HG03442 (cell line): ENCODE results near the gene ILK.

Experiments used
- ATAC-seq: cut with Tn5 transposase; IDR thresholded peaks from one replicate; pipeline ENCODE4 v1.9.1; 2021; ENCODE audit warnings: mild to moderate bottlenecking, moderate library complexity; ENCODE audit not compliant: unreplicated experiment

Gene ILK

DNA sequence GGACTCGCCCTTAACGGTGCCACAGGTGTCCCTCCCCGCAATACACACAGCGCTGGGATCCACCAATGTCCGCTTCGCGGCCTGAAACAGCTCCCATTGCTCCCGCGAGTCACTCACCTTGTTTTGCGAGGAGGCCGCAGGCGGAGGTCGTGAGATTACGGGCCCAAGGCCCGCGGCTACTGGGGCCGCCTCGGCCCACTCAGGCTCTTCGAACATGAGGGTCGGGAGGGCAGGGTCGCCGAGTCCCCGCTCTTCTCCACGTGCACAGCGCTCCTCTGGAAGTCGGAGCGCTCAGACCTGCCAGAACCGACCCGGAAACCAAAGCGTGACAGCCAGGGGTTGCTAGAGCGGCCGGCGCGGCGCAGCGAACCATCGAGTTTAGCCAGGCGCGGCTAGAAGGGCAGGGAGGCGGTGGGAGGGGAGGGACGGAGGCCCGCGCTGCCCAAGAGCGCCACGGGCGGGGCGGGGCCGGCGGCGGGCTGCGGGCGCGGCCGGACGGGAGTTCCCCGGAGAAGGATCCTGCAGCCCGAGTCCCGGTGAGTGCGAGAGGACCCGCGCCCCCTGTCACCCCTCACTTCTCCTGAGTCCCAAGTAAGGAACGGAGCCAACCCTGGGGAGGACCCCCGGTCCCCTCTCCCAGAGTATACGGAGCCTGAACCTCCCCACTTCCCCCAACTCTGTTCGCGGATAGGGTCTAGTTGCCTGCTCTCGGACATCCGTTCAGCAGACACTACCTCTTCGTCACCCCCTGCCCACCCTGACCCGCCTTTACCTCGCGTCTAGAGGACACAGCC is at the start of gene ILK, which contains the start of gene RRP8:
ILK (plus strand) TSS at position 488 of the 794 bp plus-strand sequence. CDS start 498 bp downstream, outside the sequence.
RRP8 (minus strand) TSS at position 330 of the 794 bp plus-strand sequence; CDS start at position 216, 114 bp downstream.
- peak; percentile 69 for ATAC-seq

DNA sequence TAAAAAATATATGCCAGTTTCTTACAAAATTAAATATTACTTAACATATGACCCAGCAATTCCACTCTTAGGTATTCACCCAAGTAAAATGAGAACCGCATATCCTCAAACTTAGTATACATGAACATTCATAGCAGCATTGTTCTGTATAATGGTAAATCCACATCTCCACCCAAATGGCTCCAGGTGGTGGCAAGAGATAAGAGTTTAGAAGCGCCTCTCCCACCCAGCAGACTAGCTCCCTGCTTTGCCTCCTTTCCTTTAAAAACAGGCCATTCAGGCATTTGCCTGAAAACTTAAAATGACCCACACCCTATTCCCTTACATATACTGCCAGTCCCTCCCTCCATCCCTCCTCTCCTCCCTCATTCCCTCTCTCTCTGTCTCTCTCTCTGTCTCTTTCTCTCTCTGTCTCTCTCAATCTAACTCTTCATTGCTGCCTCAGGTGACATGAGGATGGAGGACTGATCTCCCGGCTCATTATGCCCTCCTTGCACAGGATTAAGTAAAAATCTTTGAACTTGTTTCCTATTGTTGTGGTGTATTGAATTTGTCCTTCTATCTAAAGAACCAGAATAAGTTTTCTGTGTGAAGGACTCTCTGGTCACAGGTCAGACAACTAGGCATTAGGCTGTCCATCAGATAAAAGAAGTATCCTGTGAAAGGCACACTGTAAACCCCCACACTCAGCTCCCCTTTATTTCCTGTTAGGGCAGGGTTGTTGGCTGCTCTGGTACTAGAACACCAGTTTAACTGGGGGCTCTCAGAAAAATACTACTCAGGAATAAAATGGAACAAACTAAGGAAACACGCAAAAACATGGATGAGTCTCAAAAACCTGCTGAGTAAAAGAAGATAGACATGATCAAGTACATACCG is 48.5 kb upstream of the ILK start:
- ATAC-seq: no peak

DNA sequence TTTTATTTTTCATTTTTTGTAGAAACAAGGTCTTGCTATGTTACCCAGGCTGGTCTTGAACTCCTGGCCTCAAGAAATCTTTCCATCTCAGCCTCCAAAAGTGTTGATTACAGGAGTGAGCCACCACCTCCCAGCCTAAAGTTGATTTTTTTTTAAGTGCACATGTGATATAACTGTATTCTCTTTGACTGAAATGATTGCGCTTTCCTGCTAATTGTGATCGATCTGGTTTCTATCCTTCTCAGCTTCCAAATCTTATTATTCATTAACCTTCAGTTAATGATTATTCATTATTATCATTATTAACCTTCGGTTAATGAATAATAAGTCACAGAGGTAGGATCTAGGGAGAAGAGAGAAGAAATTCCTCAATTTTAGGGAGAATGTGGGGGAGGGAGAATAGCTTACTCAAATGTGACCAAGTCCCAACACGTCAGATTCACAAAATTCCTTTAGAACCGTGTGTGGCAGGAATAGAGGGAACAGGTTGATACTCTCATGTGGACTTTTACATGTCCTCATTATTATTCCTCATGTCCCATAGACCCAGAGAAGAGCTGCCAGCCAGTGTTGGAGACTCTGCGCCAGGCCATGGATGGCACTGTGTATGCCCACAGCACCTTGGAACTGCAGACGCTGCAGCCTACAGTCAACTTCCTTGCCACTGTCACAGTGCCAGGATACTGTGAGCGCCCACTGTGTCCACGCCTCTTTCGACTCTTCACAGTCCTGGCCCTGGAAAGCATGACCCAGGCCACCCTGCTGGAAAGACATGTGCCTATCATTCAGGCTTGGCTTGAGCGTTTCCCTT is 47.2 kb upstream of the ILK start:
- ATAC-seq: no peak

DNA sequence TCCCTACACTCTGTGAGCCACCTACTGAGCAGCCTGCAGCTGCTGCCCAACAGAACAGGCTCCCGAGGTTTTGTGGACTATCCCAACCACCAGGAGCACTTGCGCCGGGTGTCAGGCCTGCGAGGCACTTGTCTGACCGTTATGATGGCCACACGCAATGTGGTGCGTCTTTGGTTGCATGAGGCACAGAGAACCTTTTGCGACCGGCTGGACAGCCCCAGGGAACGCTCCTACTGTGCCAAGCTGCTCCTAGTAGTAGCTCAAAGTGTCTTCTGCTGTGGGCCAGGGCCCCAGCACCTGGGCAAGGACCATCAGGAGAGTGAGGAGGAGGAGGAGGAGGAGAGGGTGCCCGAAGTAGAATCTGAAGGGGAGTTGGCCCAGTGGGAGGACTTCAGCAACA is 46.5 kb upstream of the ILK start:
- no peak for ATAC-seq

DNA sequence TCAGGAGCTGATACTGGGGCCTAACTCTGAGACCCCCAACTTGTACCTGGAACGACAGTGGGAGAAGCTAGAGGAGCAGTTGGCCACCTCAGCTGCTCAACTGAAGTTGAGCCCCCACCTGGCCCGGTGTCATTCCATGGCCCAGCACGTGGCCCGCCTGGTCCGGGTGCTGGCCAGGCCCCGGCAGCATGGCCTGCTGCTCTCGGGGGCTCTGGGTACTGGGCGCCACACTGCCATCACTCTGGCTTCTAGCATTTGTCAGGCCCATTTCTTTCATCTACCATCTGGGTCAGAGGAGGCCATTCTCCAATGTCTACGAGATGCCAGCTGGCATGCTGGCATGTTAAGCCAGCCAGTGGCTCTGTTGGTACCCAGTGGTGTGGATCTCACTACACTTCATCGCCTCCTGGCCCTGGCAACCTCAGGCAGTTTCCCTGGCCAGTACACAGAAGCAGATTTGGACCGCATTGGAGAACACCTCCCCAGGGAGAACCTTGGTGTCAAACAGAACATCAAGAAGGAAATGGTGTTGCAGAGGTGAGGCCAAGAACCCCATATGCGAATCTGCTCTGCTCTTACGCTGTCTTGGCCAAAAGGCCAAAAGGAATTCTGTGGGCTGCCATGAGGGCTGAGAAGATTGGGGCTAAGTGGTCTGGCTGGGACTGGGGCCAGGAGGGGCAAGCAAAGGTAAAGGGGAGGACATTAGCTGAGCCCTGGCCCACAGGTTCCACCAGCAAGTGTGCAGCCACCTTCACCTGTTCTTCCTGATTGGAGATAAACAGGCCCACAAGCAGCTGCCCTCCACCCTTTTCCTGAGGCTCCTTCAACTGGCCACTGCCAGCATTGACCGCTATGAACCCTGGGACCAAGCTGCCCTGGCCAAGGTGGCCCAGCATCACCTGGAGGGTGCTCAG is 45.6 kb upstream of the ILK start:
- ATAC-seq: no peak

DNA sequence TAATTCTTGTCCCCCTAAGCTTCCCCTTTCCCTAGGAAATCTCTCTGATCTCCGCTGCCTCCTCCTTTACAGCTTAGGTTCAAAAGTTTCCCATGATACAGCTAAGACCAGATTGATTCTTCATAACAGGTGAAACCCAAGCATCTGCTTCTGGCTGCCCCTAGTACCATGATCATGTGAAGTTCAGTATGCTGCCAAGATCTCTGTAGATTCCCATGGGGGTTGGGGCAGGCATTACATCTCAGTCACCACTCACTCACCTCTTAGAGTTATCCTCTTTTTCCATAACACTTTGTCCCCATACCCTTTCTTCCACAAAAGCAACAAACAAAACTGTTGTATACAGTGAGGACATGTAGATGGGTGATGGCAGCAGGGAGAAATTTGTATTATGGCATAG is 44.2 kb upstream of the ILK start:
- ATAC-seq: no peak

DNA sequence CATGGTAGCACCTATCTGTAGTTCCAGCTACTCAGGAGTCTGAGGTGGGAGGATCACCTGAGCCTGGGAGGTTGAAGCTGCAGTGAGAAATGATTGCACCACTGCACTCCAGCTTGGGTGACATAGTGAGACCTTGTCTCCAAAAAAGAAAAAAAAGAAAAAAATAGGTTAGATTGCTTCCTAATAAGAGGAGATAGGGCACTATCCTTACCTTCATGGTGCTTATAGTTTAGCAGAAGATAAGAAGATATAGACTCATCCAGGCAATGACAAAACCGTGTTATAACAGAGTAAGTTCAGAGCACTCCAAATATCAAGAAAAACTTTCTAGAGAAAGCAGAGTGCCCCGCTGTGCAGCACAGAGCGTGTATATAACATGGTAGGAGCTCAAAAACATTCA is 42.3 kb upstream of the ILK start:
- ATAC-seq: no peak

DNA sequence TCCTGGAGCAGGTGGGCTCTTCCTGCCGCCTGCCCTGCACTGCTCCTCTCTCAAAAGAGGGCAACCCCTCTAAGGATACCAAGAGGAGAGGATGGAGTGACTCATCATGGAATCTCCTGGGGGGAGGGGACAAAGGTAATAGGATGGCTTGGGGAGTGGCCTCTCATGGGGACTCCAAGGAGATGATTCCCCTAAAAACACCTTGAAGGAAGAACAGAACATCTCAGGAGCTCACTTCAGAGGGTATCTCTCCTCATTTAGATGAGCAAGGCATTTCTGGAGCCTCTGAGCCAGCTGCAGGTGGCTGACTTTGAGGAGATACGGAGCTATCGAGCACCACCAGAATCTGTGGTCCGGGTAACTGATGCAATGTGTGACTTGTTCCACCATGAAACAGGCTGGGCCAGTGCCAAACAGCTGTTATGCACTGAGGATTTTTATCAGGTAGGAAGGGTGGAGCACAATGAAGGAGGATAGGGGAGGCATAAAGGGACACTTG is 40.4 kb upstream of the ILK start:
- ATAC-seq: no peak

DNA sequence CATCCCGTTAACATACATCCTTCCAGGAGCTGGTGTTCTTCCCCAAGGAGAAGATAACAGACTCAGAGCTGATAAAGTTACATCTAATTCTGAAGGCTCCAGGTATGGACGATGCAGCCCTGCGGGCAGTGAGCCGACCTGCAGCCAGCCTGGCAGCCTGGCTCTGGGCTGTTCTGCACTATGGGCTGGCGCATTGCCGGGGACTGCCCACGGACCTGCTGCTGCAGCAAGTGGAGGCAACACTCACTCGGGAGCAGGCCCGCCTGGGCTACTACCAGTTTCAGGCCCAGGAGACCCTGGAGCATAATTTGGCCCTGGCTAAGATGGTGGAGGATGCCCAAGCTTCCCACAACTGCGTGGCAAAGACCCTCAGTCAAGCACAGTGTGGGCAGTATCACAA is 39.9 kb upstream of the ILK start:
- ATAC-seq: no peak

DNA sequence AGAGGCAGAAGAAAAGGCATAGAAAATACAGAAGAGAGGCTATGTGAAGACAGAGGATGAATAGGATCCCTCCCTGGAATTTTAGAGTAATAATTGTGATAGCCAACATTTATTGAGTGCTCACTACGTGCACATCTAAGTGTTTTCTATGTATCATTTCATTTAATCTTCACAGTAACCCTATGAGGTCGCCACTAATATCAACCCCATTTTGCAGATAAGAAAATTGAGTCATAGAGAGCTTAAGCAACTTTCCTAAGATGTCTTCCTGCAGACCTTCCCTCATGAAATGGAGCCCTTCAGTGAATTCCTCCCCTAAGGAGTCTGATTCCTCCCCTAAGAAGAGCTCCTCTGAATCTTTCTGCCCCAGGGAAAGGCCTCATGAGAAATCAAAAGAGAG is 38.2 kb upstream of the ILK start:
- ATAC-seq: no peak

DNA sequence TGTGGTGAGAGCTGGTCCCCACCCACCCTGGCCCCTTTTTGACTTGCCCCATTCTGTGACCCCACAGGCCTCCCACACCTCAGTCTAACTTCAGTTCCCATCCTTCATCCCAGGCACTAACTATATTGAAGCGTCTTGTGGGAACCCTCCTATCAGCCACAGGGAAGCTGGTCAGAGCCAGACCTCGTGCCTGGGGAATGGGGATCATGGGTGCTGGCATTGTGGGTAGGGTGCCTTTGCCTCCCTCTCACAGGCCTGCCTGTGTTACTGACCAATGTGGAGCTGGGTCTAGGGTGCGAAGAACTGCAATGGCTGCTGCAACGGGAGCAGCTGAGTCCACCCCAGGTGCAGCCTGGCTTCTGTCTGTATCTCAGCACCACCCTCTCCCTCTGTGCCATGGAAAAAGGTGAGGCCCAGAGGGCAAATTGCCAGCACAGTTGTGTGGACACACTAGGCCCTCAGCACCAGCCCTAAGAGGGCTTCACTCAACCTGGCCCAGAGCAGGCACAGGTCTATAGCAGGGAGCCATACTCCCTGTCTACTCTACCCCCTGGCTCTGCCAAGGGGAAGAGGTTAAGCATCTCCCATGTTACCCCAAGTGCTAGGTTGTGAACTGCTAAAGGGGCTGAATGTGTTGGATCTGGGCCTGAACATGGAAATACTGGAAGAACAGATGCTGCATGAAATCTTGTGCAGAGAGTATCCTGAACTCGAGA is 37.4 kb upstream of the ILK start:
- ATAC-seq: no peak

DNA sequence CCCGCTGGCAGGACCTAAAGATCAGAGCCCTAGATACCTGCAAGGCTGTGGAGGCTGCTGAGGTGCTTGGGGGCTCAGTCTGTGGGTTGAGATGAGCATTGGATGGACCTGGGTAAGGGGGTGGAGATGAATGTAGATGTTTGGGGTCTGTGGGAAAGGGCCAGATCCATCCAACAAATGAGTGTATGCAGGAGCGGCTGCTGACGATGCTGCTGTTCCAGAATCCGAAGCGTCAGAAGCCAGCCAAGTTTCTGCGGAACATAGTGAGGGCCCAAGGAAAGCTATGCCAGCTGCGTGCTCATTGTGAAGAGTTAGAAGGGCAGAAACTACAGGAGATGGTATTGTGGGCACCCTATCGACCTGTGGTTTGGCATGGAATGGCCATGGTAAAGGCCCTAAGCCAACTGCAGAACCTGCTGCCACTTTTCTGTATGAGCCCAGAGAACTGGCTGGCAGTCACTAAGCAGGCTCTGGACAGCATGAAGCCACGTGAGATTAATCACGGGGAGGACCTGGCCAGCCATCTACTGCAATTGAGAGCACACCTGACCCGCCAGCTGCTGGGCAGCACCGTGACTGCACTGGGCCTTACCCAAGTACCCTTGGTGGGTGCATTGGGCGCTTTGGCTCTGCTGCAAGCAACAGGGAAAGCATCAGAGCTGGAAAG is 36.7 kb upstream of the ILK start:
- no peak for ATAC-seq

DNA sequence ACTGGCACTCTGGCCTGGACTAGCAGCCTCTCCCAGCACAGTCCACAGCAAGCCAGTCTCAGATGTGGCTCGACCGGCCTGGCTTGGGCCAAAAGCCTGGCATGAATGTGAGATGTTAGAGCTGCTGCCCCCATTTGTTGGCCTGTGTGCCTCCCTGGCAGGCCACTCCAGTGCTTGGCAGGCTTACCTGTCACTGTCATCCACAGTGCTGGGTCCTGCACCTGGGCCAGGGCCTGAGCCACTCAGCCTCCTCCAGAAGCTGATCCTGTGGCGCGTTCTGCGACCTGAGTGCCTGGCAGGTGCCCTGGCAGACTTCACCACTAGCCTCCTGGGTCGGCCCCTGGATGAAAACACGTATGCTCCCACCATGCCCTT is 36.2 kb upstream of the ILK start:
- no peak for ATAC-seq

DNA sequence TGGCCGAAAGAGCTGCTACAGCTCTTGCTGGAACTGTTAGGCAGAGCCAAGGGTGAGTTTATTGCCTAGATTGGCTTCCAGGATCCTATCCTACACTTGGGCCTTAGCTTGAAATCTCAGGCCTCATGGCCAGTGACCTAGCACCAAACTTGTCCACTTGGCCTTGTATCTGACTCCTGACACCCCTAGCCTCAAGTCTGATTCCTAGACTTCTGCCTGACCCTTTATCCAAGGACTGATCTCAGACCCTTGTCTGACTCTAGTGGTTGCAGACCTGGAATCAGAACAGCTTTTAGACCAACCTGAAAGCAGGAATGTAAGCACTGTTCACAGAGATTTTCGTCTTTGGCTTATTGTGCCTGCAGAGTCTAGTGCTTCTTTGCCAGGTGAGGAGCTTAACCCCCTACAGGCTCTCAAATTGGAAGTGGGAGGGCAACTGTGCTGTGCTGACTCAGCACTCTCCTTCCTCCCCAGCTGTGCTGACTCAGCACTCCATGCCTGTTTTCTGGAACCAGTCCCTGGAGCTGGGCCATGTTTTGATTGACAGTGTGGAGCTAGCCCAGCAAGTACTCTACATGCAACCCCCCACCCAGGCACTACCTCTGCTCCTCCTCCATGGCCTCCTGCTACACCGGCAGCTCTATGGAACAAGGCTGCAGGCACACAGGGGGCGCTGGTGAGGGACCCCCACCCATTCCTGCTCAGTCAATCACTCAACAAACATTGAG is 35.2 kb upstream of the ILK start:
- no peak for ATAC-seq

DNA sequence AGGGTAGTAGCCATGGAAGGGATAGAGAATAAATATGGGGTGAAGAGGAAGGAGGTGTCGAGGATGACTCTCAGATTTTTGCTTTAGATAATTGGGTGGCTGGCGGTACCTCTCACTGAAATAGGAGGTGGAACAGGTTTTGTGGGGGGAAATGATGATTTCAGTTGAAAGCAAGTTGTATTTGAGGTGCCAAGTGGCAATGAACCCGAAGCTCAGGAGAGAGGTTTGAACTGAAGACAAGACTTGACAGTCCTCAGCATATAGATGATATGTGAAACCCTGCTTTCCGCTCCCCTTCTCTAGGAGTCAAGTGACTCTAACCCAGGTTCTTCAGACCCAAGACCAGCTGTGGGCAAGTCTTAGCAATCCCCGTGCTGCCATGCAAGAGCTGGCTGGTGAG is 33.9 kb upstream of the ILK start:
- no peak for ATAC-seq

DNA sequence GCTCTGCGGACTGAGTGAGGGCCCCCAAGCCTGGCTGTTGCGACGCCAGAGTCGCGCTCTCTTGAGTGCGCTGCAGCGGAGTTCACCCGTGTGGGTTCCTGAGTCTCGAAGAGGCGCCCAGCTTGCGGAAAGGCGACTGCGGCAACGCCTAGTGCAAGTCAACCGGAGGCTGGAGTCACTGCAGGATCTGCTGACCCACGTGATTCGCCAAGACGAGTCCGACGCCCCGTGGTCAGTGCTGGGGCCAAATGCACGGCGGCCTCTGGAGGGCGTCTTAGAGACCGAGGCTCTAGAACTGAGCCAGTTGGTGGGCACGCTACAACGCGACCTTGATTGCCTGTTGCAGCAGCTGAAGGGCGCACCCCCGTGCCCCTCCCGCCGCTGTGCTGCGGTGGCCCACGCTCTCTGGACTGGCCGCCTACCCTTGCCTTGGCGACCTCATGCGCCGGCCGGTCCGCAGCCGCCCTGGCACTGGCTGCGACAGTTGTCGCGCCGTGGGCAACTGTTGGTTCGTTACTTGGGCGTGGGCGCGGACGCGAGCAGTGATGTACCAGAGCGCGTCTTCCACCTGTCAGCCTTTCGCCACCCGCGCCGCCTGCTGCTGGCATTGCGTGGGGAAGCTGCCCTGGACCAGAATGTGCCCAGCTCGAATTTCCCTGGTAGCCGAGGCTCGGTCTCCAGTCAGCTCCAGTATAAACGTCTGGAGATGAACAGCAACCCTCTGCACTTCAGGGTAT is 32.7 kb upstream of the ILK start:
- no peak for ATAC-seq

DNA sequence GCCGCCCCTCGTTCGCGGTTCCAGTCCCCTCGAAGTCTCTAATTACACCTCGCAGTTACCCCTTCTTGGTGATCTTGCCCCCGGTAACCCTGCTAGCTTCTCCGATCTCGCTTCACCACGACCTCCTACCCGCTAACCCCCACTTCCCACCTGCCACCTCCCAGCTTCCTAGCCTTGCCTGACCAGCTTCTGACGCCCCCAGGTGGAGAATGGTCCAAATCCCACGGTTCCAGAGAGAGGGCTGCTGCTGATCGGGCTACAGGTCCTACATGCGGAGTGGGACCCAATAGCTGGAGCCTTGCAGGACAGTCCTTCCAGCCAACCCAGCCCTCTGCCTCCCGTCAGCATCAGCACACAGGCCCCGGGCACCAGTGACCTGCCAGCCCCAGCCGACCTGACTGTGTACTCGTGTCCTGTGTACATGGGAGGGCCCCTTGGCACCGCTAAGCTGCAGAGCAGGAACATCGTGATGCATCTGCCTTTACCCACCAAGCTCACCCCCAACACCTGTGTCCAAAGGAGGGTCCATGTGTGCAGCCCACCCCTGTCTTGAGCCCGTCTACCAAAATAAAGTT is 32.1 kb upstream of the ILK start:
- no peak for ATAC-seq
